KOPT-K1 (cell line): ENCODE measurements around the gene GJD3.
"Not testable (repeated sequence)": the region's sequence is repeated elsewhere in the genome, so short reads cannot be mapped to it uniquely, and the experiment has no call there.

Experiments
- H3K27ac ChIP-seq: fragments of 200-600 bp; sonication (generic); 2 replicates; pipeline ENCODE4 v1.5.1; 2016; ENCODE audit warnings: antibody characterized with exemption, mild to moderate bottlenecking, low read depth, low read length; ENCODE audit not compliant: poor library complexity, severe bottlenecking
- H3K36me3 ChIP-seq: fragments of 200-600 bp; sonication (generic); 2 replicates; pipeline ENCODE4 v1.5.1; 2017; ENCODE audit warnings: antibody characterized with exemption, mild to moderate bottlenecking, low read length, moderate library complexity; ENCODE audit not compliant: insufficient read depth
- H3K9me3 ChIP-seq: fragments of 200-600 bp; sonication (generic); 2 replicates; pipeline ENCODE4 v1.5.1; 2017; ENCODE audit warnings: antibody characterized with exemption, low read length, mild to moderate bottlenecking; ENCODE audit not compliant: insufficient read depth, poor library complexity, severe bottlenecking

Gene GJD3

DNA sequence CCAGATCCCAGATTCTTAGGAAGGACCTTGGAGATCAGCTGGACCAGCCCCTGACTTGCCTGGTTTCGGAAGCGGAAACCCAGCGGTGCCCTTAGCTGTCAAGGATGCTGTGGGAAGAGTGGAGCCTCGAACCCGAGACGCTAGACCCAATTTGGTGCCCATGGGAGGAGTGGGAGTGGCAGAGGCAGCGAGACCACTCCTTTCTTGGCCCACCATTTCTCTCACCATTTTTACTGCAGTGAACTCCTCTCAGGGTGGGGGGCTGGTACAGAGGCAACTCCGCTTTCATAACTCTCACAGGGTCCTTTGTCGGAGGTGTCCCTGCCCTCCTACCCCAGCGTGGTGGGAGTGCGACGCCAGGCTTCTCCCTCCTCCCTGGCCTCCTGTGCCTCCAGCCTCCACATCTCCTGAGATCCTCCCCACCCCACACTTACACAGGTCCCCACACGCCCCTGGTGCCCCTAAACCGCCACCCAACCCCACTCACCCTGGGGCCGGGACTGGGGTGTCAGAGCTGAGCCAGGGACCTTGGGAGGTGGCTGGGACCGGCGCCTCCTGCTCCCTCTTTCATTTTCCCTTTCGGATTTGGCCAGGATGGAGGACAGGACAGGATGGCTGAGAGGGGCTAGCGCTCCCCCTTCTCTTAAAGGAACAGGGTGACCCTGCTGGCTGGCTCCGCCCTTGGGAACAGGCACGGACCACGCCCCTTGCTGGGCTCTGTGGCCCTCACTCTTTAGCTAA is at the start of gene GJD3:
Gene GJD3, minus strand, starts transcription at position 617 of the 741 bp plus-strand sequence. CDS start 922 bp downstream, outside the sequence.
- no peak within 1 kb of the TSS for H3K27ac ChIP-seq
- H3K36me3 ChIP-seq = no peaks in the 10 kb centered on the region
- no peaks in the 10 kb centered on the region for H3K9me3 ChIP-seq

- peaks cover 76% of the 10 kb centered on the region for H3K36me3 ChIP-seq
- H3K27ac ChIP-seq = not testable (repeated sequence)
Measured at GRCh38 chr17:40414312-40414711, 49.8 kb upstream of the GJD3 start.

DNA sequence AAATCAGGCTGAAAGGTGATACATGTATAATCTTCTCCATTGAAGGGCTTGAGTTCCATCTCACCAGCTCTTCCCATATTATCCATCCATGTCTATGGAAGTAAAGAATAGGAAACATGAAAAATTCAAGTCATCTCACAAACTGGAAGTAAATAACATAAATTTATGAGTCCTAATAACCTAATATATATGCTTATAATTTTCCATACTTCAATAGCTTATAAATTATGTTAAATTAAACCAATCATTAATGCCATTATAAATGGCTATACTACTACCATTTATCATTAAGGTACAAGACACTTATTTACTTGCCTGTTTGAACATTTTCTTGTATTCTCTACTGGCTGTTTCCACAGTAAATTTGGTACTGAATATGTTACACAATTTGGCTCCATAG is 48.3 kb upstream of the GJD3 start:
- Histone ChIP-seq H3K27ac (no peak overlapping the region), H3K9me3 (no peaks in the 10 kb centered on the region), H3K36me3 (peaks cover 90% of the 10 kb centered on the region)

More at GRCh38 chr17:40414312-40414711, 49.8 kb upstream of the GJD3 start:
- H3K9me3 ChIP-seq = not testable (repeated sequence)

DNA sequence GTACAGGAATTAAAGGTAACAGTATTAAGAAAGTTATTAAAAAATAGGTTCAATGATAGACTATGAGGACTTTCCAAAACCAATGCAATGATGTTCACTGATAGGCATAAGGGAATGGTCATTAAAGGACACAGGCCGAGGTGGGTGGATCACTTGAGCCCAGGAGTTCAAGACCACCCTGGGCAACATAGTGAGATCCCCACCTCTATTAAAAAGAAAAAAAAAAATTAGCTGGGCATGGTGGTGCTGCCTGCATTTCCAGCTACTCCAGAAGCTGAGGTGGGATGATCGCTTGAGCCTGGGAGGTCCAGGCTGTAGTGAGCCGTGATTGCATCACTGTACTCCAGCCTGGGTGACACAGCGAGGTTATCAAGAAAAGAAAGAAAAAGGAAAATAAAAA is 47.3 kb upstream of the GJD3 start:
- H3K36me3 ChIP-seq = peaks cover 99% of the 10 kb centered on the region
- H3K27ac ChIP-seq = no peak overlapping the region

GRCh38 chr17:40410082-40410481 is 45.5 kb upstream of the GJD3 start:
- H3K9me3 ChIP-seq = no peaks in the 10 kb centered on the region
- H3K36me3 ChIP-seq = peaks cover 97% of the 10 kb centered on the region
- H3K27ac ChIP-seq = no peak overlapping the region

More for the DNA sequence above, 47.3 kb upstream of the GJD3 start:
- H3K9me3 ChIP-seq = no peaks in the 10 kb centered on the region

DNA sequence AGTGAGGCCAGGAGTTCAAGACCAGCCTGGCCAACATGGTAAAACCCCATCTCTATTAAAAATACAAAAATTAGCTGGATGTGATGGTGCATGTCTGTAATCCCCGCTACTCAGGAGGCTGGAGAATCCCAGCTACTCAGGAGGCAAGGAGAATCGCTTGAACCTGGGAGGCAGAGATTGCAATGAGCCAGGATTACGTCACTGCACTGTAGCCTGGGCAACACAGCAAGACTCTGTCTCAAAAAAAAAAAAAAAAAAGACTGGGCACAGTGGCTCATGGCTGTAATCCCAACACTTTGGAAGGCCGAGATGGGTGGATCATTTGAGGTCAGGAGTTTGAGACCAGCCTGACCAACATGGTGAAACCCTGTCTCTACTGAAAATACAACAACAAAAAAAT is 45.0 kb upstream of the GJD3 start:
- peaks cover 98% of the 10 kb centered on the region for H3K36me3 ChIP-seq
- not testable (repeated sequence) for H3K9me3 ChIP-seq, H3K27ac ChIP-seq

DNA sequence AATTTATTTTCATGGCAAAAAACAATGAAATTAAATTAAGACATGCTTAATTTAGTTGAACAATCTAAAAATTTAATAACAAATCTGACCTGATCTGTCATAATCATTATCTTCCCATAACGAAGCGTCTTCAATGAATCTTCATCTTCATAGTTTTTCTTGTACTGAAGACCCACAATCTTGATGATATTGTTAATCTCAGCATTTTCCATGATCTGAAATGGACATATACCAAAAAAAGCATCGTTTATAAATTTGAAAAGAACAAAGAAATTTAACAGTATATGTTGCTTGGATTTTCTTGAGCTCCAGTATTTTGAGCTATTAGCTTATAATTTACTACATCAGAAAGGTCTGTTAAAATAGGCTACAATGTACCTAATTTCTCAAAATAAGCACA is 42.9 kb upstream of the GJD3 start:
- Histone ChIP-seq H3K36me3 (peaks cover 98% of the 10 kb centered on the region), H3K9me3 (no peaks in the 10 kb centered on the region), H3K27ac (no peak overlapping the region)

DNA sequence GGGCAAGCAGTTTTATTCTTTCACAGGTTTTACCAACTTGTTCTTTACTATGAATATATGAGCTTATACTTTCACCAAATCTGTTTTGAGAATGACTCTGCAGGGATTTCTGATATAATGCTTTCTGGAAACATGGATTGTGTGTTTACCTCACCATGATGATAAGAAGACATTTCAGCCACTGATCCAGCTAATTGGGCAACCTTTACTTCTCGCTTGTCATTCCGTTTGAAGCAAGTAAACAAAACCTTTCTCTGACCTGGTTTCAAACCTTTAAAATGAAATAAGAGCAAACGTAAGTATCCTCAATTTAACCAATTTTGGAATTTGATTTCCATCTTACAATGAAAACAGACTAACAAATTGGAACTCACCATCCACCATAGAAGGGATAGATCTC is 39.5 kb upstream of the GJD3 start:
- Histone ChIP-seq H3K27ac (no peak overlapping the region), H3K9me3 (no peaks in the 10 kb centered on the region), H3K36me3 (peaks cover 98% of the 10 kb centered on the region)

GRCh38 chr17:40402668-40403067 is 38.1 kb upstream of the GJD3 start:
- Histone ChIP-seq H3K9me3 (no peaks in the 10 kb centered on the region), H3K36me3 (peaks cover 98% of the 10 kb centered on the region), H3K27ac (no peak overlapping the region)

GRCh38 chr17:40399185-40399584 is 34.6 kb upstream of the GJD3 start:
- peaks cover 100% of the 10 kb centered on the region for H3K36me3 ChIP-seq
- no peaks in the 10 kb centered on the region for H3K9me3 ChIP-seq
- no peak overlapping the region for H3K27ac ChIP-seq

DNA sequence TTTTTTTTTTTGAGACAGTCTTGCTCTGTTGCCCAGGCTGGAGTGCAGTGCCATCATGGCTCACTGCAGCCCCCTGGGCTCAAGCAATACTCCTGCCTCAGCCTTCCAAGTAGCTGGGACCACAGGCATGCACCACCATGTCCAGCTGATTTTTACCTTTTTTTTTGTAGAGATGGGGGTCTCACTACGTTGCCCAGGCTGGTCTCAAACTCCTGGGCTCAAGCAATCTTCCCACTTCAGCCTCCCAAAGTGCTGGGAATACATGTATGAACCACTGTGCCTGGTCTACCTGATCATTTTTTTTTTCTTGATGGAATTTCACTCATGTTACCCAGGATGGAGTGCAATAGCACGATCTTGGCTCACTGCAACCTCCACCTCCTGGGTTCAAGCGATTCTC is 22.0 kb upstream of the GJD3 start:
- H3K36me3 ChIP-seq = peaks cover 68% of the 10 kb centered on the region
- H3K9me3 ChIP-seq, H3K27ac ChIP-seq: not testable (repeated sequence)

DNA sequence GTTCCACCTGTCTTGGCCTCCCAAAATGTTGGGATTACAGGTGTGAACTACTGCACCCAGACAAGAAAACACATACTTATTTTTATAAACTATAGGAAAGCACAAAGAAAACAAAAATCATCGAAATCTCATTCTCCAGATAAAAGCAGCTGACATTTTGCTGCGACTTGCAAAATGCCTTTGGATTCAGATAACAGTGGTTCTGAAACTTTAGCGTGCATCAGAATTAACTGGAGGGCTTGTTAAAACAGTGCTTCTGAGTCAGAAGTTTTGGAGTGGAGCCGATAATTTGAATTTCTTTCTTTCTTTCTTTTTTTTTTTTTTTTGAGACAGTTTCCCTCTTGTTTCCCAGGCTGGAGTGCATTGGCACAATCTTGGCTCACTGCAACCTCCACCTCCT is 17.7 kb upstream of the GJD3 start:
- H3K9me3 ChIP-seq = no peaks in the 10 kb centered on the region
- peaks cover 25% of the 10 kb centered on the region for H3K36me3 ChIP-seq
- no peak overlapping the region for H3K27ac ChIP-seq

- no peaks in the 10 kb centered on the region; the same call in 1 of the 2 replicates for H3K36me3 ChIP-seq
- no peaks in the 10 kb centered on the region for H3K9me3 ChIP-seq
- H3K27ac ChIP-seq = no peak overlapping the region
Measured at GRCh38 chr17:40378966-40379365, 14.4 kb upstream of the GJD3 start.

DNA sequence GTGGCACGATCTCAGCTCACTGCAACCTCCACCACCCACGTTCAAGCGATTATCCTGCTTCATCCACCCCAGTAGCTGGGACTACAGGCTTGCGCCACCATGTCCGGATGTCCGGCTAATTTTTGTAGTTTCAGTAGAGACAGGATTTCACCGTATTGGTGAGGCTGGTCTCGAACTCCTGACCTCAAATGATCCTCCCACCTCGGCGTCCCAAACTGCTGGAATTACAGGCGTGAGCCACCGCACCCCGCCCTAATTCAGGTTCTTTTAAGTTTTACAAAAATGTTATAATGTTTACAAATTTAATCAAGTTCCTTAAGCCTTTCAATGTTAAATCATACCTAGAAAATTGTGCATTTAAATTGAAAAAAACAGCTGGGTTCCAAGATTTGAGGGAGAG is 13.3 kb upstream of the GJD3 start:
- Histone ChIP-seq H3K27ac (no peak overlapping the region), H3K9me3 (no peaks in the 10 kb centered on the region), H3K36me3 (no peaks in the 10 kb centered on the region)

- H3K36me3 ChIP-seq, H3K9me3 ChIP-seq, H3K27ac ChIP-seq: not testable (repeated sequence)
Measured at GRCh38 chr17:40376541-40376940, 12.0 kb upstream of the GJD3 start.

DNA sequence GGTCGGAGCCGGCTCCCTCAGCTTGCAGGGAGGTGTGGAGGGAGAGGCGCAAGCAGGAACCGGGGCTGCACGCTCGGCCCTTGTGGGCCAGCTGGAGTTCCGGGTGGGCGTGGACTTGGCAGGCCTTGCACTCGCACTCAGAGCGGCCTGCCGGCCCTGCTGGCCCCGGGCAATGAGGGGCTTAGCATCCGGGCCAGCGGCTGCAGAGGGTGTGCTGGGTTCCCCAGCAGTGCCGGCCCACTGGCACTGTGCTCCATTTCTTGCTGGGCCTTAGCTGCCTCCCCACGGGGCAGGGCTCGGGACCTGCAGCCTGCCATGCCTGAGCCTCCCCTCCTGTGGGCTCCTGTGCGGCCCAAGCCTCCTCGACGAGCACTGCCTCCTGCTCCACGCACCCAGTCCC is 11.2 kb upstream of the GJD3 start:
- H3K27ac ChIP-seq = not testable (repeated sequence)

More for the DNA sequence above, 11.2 kb upstream of the GJD3 start:
- H3K9me3 ChIP-seq, H3K36me3 ChIP-seq: not testable (repeated sequence)
